HL-60 (cell line): ENCODE data around the gene PTK7.

Experiments used
- DNase-seq, 2 experiments: peaks; one replicate each; pipeline ENCODE4 v3.0.0-alpha.2; 2010 to 2020; ENCODE audit warnings: low read depth in 1 of 2, low spot score in 1 of 2
- H3K27ac ChIP-seq: fragments of 250-450 bp; sonication (Bioruptor Pico); replicated peaks from 2 replicates; pipeline ENCODE4 v1.5.1; 2020; ENCODE audit warnings: mild to moderate bottlenecking, moderate library complexity
- H3K27me3 ChIP-seq: fragments of 250-450 bp; sonication (Bioruptor Pico); 2 replicates; pipeline ENCODE4 v1.5.1; 2021; ENCODE audit warnings: mild to moderate bottlenecking, moderate library complexity; ENCODE audit not compliant: insufficient read depth, poor library complexity, severe bottlenecking
- H3K4me3 ChIP-seq: replicated peaks from 2 replicates; pipeline ENCODE4 v1.5.1; 2011; ENCODE audit warnings: mild to moderate bottlenecking, control low read depth, low read length; ENCODE audit not compliant: insufficient read depth
- CTCF ChIP-seq: IDR thresholded peaks from one replicate; pipeline ENCODE4 v1.5.1; 2011; ENCODE audit warnings: low read length, control low read depth, inconsistent platforms; ENCODE audit not compliant: insufficient read depth
- GABPA ChIP-seq: IDR thresholded peaks from 2 replicates; pipeline ENCODE4 v1.6.1; 2012; ENCODE audit warnings: low read depth
- POLR2AphosphoS5 ChIP-seq: IDR thresholded peaks from 2 replicates; pipeline ENCODE4 v1.6.1; 2012; ENCODE audit warnings: low read depth
- REST ChIP-seq: IDR thresholded peaks from 2 replicates; pipeline ENCODE4 v1.6.1; 2012; ENCODE audit warnings: low read depth; ENCODE audit not compliant: insufficient replicate concordance
- SPI1 ChIP-seq: IDR thresholded peaks from 2 replicates; pipeline ENCODE4 v1.6.1; 2012; ENCODE audit warnings: low read depth, mild to moderate bottlenecking, borderline replicate concordance

PTK7 gene

DNA sequence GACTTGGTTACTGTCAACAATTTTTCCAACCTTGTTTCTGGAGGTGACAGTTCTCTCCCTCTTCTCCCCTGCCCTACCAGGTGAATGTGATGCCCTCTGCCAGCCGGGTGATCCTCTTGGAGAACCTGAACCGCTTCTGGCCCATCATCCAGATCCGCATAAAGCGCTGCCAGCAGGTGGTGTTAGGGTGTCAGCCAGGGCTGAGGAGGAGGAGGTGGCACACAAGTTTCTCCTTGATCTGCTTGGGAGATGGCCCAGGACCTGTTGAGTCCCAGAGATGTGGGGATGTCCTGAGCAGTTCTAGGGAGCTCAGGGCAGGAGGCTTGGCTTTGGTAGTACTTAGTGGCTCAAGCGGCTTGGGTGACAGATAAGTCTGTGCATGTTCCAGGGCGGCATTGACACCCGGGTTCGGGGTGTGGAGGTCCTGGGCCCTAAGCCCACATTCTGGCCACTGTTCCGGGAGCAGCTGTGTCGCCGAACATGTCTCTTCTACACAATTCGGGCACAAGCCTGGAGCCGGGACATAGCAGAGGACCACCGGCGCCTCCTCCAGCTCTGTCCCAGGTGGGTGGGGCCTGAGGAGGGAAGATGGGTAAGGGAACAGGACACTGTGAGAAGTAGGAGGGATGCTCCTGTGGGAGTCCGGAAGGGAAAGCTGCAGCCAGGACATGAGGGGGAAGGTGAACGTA lies 127.1 kb downstream of the PTK7 start:
- DNase-seq = no peak
- H3K27me3 ChIP-seq = no peaks in the 10 kb centered on the region
- TF ChIP-seq REST (no peak), CTCF (no peak), POLR2AphosphoS5 (no peak; the same call in 1 of the 2 replicates), SPI1 (no peak), GABPA (no peak)
- H3K27ac ChIP-seq = no peak overlapping the region
- no peak overlapping the region for H3K4me3 ChIP-seq

GRCh38 chr6:43203718-43204095 lies 127.6 kb downstream of the PTK7 start:
- no peaks in the 10 kb centered on the region for H3K27me3 ChIP-seq
- no peak for TF ChIP-seq GABPA
- TF ChIP-seq CTCF = no peak
- TF ChIP-seq POLR2AphosphoS5 = no peak
- no peak for TF ChIP-seq SPI1
- TF ChIP-seq REST = no peak
- H3K4me3 ChIP-seq = no peak overlapping the region
- DNase-seq = no peak
- no peak overlapping the region for H3K27ac ChIP-seq

- H3K27ac ChIP-seq = no peak overlapping the region
- H3K4me3 ChIP-seq = no peak overlapping the region
- no peaks in the 10 kb centered on the region for H3K27me3 ChIP-seq
- DNase-seq = no peak
- TF ChIP-seq POLR2AphosphoS5 (no peak), SPI1 (no peak), CTCF (no peak), REST (no peak), GABPA (no peak)
Observed at GRCh38 chr6:43204271-43205105, 128.4 kb downstream of the PTK7 start.
